Measurements from ENCODE around the gene FAM237A. TPM values are rescaled to one million over a fixed set of nuclear protein-coding genes. Genes with fewer than 3 reads are reported as not detected.

FAM237A gene
- not detected in 2 replicates for total RNA-seq

DNA sequence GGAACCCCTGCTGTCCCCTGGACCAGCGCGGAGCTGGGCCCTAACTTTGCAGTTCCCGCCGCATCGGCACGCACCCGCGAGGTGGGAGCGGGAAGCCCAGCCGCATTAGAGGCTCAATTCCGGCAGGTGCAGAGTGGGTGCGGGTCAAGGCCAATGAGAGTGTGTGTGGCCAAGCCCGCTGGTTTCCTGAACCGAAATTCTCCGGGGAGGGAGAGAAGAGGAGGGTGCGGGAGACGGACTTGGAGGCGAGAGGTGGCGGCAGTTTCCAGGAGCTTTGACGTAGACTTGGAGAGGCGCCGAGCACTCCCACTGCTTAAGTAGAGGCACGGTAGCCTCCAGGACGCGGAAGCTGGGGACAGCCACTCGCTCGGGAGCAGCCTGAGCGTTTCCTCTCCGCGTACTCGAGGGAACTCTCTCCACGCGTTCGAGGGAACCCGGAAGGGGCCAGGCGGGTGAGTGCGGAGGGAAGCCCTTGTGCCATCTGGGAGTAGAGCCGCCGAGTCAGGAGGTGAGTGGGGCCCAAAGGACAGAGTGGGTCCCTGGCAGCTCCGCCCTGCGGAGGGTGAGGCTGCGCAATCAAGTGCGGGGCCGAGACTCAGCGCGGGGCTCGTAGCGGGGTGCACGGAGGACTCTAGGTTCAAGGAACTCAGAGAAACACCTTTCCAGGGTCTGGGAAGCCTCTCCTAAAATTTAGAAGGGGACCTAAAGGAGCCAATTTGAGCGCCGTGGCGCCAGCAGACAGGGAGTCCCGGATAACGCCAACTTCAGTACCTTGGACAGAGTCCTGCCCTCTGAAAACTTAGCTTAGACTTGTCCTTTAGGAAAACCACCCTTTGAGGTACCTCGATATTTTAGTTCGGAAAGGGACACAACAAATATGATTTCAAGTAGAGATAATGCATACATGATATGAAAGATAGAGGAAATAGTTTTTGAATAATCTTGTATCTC is at the start of gene FAM237A:
TSS of gene FAM237A (plus strand) at position 413 of the 951 bp plus-strand sequence. CDS start 1,750 bp downstream, outside the sequence.

Other genes with a start within 250 kb of the FAM237A start
- 0.12 and 0.97 TPM in 2 replicates for gene ADAM23, start 199.0 kb upstream of the FAM237A start, total RNA-seq
- gene DYTN, start 75.9 kb downstream of the FAM237A start, total RNA-seq: not detected in 2 replicates
- 1.2 and 1.8 TPM in 2 replicates for gene MDH1B, start 122.8 kb downstream of the FAM237A start, total RNA-seq
- 39.8 and 41.5 TPM in 2 replicates for gene FASTKD2, start 123.1 kb downstream of the FAM237A start, total RNA-seq